GM21390 (cell line): ENCODE data around the gene C1orf35.
A peak's percentile ranks its signal among the peaks of the same experiment; 100 is the strongest.
"Not testable (repeated sequence)": the region's sequence is repeated elsewhere in the genome, so short reads cannot be mapped to it uniquely, and the experiment has no call there.

Source experiments
- ATAC-seq: cut with Tn5 transposase; IDR thresholded peaks from one replicate; pipeline ENCODE4 v1.9.1; 2021; ENCODE audit not compliant: unreplicated experiment

C1orf35 gene

GRCh38 chr1:228142701-228143136 is 39.6 kb upstream of the C1orf35 start:
- ATAC-seq, result no peak

GRCh38 chr1:228142155-228142691 is 39.1 kb upstream of the C1orf35 start:
- no peak for ATAC-seq

- no peak for ATAC-seq
Measured at GRCh38 chr1:228141226-228142044, 38.3 kb upstream of the C1orf35 start.

DNA sequence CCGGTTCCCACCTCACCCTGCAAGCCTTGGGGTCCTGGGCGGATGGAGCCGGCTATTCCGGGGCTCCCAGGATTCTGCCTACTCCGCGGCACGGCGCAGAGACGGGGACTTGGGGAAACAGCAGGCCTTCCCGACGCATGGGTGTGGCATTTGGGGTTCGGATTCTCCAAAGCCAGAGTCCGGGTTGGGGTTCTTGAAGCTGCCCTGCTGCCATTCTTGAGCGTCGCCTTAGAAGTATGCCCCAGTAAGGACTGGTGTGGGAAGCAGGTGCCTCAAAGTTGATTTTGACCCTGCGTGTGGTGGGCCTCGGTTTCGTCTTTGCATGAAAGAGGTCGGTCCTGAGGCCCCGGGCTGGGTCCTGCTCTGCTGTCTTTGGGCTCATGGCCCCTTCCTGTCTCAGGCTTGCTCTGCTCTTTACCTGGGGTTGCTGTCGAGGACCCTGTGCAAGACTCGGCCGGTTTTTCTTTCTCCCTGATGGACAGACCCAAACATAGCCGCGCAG is 37.6 kb upstream of the C1orf35 start:
- no peak for ATAC-seq

DNA sequence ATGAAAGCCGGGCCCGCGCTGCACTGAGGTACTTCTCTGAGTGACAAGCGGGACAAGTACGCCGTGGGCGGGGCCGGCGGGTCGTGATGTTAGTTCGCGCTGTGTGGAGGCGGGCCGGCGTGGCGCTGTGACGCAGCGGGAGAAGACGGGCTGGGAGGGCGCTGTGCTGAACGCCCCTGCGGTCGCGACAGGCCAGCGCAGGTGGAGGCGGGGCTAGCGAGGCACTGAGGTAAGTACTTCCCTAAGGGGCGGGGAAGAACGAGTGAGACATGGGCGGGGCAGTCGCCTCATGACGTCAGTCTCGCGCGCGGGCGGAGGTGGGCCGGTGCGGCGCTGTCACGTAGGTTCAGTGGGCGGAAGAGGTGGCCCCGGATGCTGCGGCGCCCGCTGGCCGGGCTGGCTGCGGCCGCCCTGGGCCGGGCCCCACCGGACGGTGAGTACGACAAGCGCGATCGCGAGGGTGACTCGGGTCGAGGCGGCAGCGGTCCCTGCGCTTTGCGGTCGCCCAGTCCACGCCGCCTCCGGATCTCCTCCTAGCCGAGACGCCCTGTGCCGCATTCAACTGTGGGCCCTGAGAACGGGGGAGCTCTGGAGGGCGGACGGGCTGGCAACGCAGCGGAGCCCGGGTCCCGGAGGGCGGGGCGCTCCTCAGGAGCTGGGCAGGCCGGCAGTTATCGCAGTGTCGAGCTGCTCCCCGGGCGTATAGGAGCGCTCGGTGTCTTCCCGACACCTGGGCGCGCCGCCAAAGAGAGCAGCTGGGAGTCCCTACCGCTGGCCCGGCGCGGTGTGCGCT is 37.0 kb upstream of the C1orf35 start, which contains the start of gene GUK1:
Gene GUK1, plus strand, starts transcription at position 349 of the 793 bp plus-strand sequence. Its CDS starts 24 bp downstream, at position 373.
- peak; percentile 92 for ATAC-seq

GRCh38 chr1:228139406-228139930 is 36.3 kb upstream of the C1orf35 start:
- no peak for ATAC-seq

DNA sequence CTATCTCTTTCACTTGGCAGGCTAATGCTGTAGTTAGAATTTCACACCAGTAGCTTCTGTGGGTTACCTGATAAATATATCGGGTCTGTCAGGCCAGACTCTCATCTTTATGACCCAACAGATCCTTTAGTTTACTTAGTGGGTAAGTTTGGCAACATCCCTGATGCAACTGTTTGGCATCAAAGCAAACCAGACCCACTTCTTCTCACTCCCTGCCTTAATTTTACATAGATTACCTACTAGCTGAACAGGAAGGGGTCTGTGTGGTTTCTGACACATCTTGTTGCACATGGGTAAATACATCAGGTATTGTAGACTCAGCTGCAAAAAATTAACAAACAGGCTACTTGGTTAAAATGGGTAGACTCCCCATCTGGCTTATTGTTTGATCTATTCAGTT is 33.8 kb upstream of the C1orf35 start:
- no peak for ATAC-seq

DNA sequence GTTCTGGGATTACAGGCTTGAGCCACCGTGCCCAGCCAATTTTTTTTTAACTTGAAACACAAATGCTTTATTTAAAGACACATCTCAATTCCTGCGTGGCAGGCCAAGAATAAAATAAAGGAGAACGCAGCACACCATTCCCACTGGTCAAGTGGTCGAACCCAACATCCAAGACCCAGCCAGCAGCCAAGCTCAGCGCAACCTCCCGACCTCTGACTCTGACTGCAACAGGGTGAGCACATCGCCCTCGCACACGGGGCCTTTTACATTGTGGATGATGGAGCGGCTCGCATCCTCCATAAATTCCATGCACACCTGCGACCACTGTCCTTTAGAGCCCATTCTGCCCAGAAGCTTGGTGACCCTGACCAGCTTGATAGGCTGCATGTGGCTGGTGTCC is 31.5 kb upstream of the C1orf35 start:
- no peak for ATAC-seq

GRCh38 chr1:228131766-228132165 is 28.6 kb upstream of the C1orf35 start:
- no peak for ATAC-seq

DNA sequence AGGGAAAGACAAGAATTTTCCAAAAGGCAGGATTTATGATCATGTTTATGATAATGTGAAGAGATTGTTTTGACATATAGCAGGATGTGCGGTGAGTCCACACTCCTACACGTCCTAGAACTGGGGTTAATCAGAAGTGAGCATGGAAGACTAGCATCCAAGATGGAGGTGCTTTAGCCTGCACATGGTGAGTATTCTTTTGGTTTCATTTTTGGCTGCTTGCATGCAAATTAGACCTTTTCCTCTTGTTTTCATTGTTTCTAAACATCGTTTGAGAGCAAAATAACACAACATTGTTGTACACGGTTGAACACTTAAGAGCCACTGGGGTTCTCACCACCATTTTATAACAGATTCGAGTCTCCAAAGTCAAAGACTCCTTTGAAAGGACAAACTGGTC is 22.1 kb upstream of the C1orf35 start:
- no peak for ATAC-seq

- ATAC-seq, result no peak
Measured at GRCh38 chr1:228123505-228123904, 20.4 kb upstream of the C1orf35 start.

GRCh38 chr1:228122921-228123441 is 19.9 kb upstream of the C1orf35 start:
- no peak for ATAC-seq

- ATAC-seq, result no peak
Measured at GRCh38 chr1:228120857-228121489, 17.8 kb upstream of the C1orf35 start.

- ATAC-seq, result no peak
Measured at GRCh38 chr1:228120351-228120750, 17.2 kb upstream of the C1orf35 start.

GRCh38 chr1:228118040-228118439 is 14.9 kb upstream of the C1orf35 start:
- no peak for ATAC-seq

- no peak for ATAC-seq
Measured at GRCh38 chr1:228117335-228117734, 14.2 kb upstream of the C1orf35 start.

DNA sequence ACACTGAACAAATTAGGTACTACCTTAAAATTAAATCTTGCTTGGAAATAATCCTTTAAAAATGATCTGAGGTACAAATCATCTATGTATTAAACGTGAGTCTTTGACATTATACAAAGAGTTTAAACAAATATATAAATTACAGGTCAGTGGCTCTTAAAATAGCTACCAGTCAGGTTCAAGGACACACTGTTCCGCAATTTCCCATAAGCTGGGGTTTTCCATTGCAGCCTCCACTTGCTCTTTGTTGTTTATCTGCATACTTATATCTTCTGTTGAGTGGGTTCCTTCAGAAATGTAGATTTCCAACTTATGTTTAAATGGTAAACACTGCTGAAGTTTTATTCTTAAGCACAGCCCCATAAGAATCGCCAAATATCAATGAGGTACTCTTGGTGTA is 11.7 kb upstream of the C1orf35 start:
- no peak for ATAC-seq

GRCh38 chr1:228112617-228113016 is 9.5 kb upstream of the C1orf35 start:
- ATAC-seq, result no peak

DNA sequence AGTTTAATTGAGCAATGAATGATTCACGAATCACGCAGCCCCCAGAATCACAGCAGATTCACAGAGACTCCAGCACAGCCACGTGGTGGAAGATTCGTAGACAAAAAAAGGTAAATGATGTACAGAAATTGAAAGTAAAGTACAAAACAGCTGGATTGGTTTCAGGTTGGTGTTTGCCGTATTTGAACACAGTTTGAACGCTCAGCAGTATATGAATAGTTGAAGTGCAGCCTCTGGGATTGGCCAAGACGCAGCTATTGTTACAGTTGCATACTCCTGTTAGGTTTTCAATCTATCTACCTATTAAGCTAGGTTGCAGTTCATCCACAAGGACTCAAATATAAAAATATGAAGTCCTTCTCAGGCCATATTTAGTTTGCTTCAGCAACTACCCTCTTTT is 9.0 kb upstream of the C1orf35 start:
- ATAC-seq, result no peak

DNA sequence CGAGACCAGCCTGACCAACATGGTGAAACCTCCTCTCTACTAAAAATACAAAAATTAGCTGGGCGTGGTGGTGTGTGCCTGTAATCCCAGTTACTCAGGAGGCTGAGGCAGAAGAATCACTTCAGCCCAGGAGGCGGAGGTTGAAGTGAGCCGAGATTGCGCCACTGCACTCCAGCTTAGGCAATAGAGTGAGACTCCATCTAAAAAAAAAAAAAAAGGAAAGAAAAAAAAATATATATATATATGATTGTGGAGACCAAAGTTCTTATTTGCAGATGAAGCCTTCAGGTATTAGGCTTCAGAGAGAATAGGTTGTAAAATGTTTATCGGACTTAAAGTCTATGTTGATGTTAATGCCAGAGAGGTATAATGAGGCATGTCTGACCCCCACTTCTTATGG is 8.2 kb upstream of the C1orf35 start:
- not testable (repeated sequence) for ATAC-seq

- ATAC-seq, result no peak
Measured at GRCh38 chr1:228110556-228110955, 7.4 kb upstream of the C1orf35 start.
